Measurements from ENCODE around the gene RPP21.

- no peak for TF ChIP-seq CTCF (IDR thresholded peaks at IDR 0.05)
- TF ChIP-seq POLR2A (IDR thresholded peaks at IDR 0.05), result no peak
These were observed 33.9 kb upstream of the RPP21 start for GRCh38 chr6:30311101-30311500.

Data from transverse colon (tissue), 3 donors.